ENCODE measurements around the gene PIN1. TPM values are rescaled to one million over a fixed set of nuclear protein-coding genes. Genes with fewer than 3 reads are reported as not detected.

The PIN1 gene
- total RNA-seq, 2 experiments from 2014 or later = 79.9 to 81.4 TPM

- ATAC-seq (peak; percentile 97), DNase-seq (peak; percentile 92)
- Mint-ChIP-seq H3K36me3 (ENCODE audit: low read depth) (peaks cover 21% of the 10 kb centered on the region), H3K27me3 (no peaks in the 10 kb centered on the region), H3K4me3 (peak within 1 kb of the TSS; percentile 99), H3K9me3 (no peaks in the 10 kb centered on the region), H3K4me1 (ENCODE audit: low read depth) (peaks cover 20% of the 10 kb centered on the region), H3K27ac (peak within 1 kb of the TSS; percentile 98)
- intact Hi-C loops (cut with micrococcal nuclease) = no loop called here
- POLR2A ChIA-PET = interaction anchor here (0.6 to 2.3 kb wide), 10 partner anchors 9 to 1711 kb away, joined by 3 to 11 read pairs (median 4); partner anchors contain the start of genes CNN1 and FBXL12
- no peak for TF ChIP-seq CTCF (IDR thresholded peaks at IDR 0.05)
- CTCF ChIA-PET = interaction anchor here (1.0 kb wide), 1 partner anchor 9 kb away, joined by 3 read pairs; no protein-coding TSS in a partner anchor
These were observed 7.6 kb upstream of the PIN1 start, which contains the start of gene UBL5 for GRCh38 chr19:9827289-9828238. UBL5 (plus strand) TSS chr19:9827918; CDS start chr19:9828338, 420 bp downstream.

GRCh38 chr19:9828551-9829063, 6.5 kb upstream of the PIN1 start:
- no peaks in the 10 kb centered on the region for H3K9me3 Mint-ChIP-seq
- peak overlapping the region; percentile 99 for H3K4me3 Mint-ChIP-seq
- ChIA-PET CTCF (no interaction called here), POLR2A (interaction anchor here (1.1 to 2.3 kb wide), 4 partner anchors 9 to 34 kb away, joined by 3 to 11 read pairs (median 5); partner anchors contain the start of gene FBXL12)
- peak overlapping the region; percentile 98 for H3K27ac Mint-ChIP-seq
- peaks cover 20% of the 10 kb centered on the region for H3K4me1 Mint-ChIP-seq (ENCODE audit: low read depth)
- peaks cover 21% of the 10 kb centered on the region for H3K36me3 Mint-ChIP-seq (ENCODE audit: low read depth)
- no peak for ATAC-seq
- intact Hi-C loops (cut with micrococcal nuclease) = no loop called here
- no peak for TF ChIP-seq CTCF (IDR thresholded peaks at IDR 0.05)
- H3K27me3 Mint-ChIP-seq = no peaks in the 10 kb centered on the region
- DNase-seq = no peak

- H3K4me3 Mint-ChIP-seq = peak overlapping the region; percentile 81
- DNase-seq (no peak), ATAC-seq (no peak)
- H3K9me3 Mint-ChIP-seq = no peaks in the 10 kb centered on the region
- H3K36me3 Mint-ChIP-seq (ENCODE audit: low read depth) = peaks cover 15% of the 10 kb centered on the region
- no peak for TF ChIP-seq CTCF (IDR thresholded peaks at IDR 0.05)
- no peaks in the 10 kb centered on the region for H3K27me3 Mint-ChIP-seq
- peaks cover 30% of the 10 kb centered on the region for H3K4me1 Mint-ChIP-seq (ENCODE audit: low read depth)
- ChIA-PET CTCF (interaction anchor here (0.6 to 1.2 kb wide), 2 partner anchors 13 to 85 kb away, joined by 3 to 4 read pairs; no protein-coding TSS in a partner anchor), POLR2A (no interaction called here)
- H3K27ac Mint-ChIP-seq = peak overlapping the region; percentile 67
- intact Hi-C loops (cut with micrococcal nuclease) = no loop called here
These were observed 802 bp upstream of the PIN1 start for GRCh38 chr19:9834307-9834725.

GRCh38 chr19:9835507-9835949, 410 bp downstream of the PIN1 start:
- peaks cover 16% of the 10 kb centered on the region for H3K36me3 Mint-ChIP-seq (ENCODE audit: low read depth)
- DNase-seq (no peak), ATAC-seq (no peak)
- H3K27me3 Mint-ChIP-seq = no peaks in the 10 kb centered on the region
- H3K4me3 Mint-ChIP-seq = peak overlapping the region; percentile 81
- no peaks in the 10 kb centered on the region for H3K9me3 Mint-ChIP-seq
- TF ChIP-seq CTCF (IDR thresholded peaks at IDR 0.05) = no peak
- peaks cover 24% of the 10 kb centered on the region for H3K4me1 Mint-ChIP-seq (ENCODE audit: low read depth)
- peak overlapping the region; percentile 56 for H3K27ac Mint-ChIP-seq
- intact Hi-C loops (cut with micrococcal nuclease) = no loop called here
- ChIA-PET CTCF (interaction anchor here (1.0 kb wide), 1 partner anchor 17 kb away, joined by 3 read pairs; no protein-coding TSS in a partner anchor), POLR2A (interaction anchor here (1.0 to 1.2 kb wide), 2 partner anchors 22 to 192 kb away, joined by 3 to 4 read pairs; no protein-coding TSS in a partner anchor)
